ENCODE results near the gene NCK2.

Gene NCK2

DNA sequence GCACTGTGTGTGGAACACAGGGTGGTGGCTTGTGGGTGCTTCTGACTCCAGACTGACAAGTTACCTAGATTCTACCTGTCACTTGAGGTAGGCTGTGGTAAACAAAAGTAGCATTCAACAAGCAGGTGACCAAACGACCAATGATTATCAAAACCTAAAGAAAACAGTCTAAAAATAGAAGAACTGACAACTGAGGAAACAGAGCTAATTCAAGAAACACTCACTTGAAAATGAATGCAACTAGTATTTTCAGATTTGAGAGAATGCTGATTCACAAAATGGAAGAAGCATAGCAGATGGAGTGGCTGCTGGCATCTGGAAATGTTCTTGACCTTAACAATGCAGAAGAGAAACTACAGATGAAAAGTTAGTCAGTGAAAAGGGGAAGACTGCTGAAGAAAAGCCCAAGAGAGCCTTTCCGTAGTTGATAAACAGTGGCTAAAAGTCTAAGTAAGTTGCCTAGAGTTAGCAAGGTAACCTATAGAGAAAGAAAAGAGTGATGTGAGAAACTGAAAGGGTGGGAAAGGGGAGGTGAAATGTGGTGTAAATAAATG lies 170.4 kb downstream of the NCK2 start:
- TF ChIP-seq, protein P1, sequence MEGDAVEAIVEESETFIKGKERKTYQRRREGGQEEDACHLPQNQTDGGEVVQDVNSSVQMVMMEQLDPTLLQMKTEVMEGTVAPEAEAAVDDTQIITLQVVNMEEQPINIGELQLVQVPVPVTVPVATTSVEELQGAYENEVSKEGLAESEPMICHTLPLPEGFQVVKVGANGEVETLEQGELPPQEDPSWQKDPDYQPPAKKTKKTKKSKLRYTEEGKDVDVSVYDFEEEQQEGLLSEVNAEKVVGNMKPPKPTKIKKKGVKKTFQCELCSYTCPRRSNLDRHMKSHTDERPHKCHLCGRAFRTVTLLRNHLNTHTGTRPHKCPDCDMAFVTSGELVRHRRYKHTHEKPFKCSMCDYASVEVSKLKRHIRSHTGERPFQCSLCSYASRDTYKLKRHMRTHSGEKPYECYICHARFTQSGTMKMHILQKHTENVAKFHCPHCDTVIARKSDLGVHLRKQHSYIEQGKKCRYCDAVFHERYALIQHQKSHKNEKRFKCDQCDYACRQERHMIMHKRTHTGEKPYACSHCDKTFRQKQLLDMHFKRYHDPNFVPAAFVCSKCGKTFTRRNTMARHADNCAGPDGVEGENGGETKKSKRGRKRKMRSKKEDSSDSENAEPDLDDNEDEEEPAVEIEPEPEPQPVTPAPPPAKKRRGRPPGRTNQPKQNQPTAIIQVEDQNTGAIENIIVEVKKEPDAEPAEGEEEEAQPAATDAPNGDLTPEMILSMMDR (IDR thresholded peaks at IDR 0.05; ENCODE audit: low read depth, low read length): no peak
- Histone ChIP-seq H3K27me3 (no peaks in the 10 kb centered on the region), H3K36me3 (no peaks in the 10 kb centered on the region), H3K9me3 (no peaks in the 10 kb centered on the region), H3K4me3 (ENCODE audit: low read depth, low read length) (no peak overlapping the region), H3K4me1 (no peaks in the 10 kb centered on the region)
- no peak for DNase-seq

DNA sequence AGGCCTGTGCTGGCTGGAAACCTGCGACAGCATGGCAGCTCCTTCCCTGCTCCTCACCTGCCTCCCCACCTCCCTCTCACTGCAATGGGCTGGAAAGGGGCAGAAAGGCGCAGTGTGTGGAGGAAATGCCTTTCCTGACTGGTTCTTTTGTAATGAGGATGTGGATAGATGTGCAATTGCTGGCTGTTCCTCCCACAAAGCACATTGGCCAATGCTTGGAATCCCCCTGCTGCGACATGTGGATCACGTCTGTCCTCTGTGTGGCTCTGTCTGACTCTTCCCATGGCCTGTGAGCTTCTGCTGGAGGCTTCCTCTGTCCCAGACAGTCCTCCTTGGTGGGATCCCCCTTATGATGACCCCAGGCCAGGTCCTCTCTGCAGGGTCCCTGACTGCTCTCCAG lies 172.5 kb downstream of the NCK2 start:
- H3K4me1 ChIP-seq: no peaks in the 10 kb centered on the region
- no peaks in the 10 kb centered on the region for H3K9me3 ChIP-seq
- no peak overlapping the region for H3K4me3 ChIP-seq (ENCODE audit: low read depth, low read length)
- TF ChIP-seq, protein P1 (IDR thresholded peaks at IDR 0.05; ENCODE audit: low read depth, low read length): no peak
- H3K27me3 ChIP-seq: no peaks in the 10 kb centered on the region
- H3K36me3 ChIP-seq: no peaks in the 10 kb centered on the region
- no peak for DNase-seq

GRCh38 chr2:105917688-105918087 lies 173.0 kb downstream of the NCK2 start:
- TF ChIP-seq, protein P1 (IDR thresholded peaks at IDR 0.05; ENCODE audit: low read depth, low read length): no peak
- Histone ChIP-seq H3K4me1 (no peaks in the 10 kb centered on the region), H3K27me3 (no peaks in the 10 kb centered on the region)

DNA sequence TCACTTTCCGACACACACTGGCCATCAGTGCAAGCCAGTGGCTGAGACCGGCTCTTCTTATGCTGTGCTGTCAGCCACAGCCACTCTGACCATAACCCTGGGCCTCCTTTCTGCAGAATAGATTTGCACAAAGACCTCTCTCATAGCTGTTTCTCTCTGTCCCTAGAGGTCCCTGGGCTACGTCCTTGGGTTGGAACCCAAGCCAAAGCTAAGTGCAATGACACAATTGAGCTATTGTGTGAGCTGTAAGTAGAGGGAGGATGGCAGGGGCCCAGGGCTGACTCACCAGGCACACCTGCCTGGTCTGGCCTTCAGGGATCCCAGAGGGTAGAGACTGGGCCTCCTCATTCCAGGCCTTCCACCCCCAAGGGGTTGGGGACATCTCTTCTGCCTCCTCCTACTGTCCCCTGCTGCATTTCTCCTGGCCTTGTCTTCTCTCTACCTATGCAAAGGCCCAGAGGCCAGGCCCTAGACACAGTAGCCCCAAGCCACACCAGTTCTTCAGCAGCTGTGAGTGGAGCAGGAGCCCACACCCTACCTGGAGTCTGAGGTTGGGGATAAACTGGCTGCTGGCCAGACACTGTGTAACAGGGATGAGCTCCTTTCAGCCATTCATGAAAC lies 174.6 kb downstream of the NCK2 start:
- DNase-seq: no peak
- Histone ChIP-seq H3K9me3 (no peaks in the 10 kb centered on the region), H3K27me3 (no peaks in the 10 kb centered on the region), H3K4me3 (ENCODE audit: low read depth, low read length) (no peak overlapping the region), H3K36me3 (no peaks in the 10 kb centered on the region), H3K4me1 (no peaks in the 10 kb centered on the region)
- TF ChIP-seq, protein P1 (IDR thresholded peaks at IDR 0.05; ENCODE audit: low read depth, low read length): no peak

More at GRCh38 chr2:105917688-105918087, 173.0 kb downstream of the NCK2 start:
- DNase-seq: no peak
- H3K4me3 ChIP-seq (ENCODE audit: low read depth, low read length): no peak overlapping the region
- no peaks in the 10 kb centered on the region for H3K9me3 ChIP-seq
- H3K36me3 ChIP-seq: no peaks in the 10 kb centered on the region

DNA sequence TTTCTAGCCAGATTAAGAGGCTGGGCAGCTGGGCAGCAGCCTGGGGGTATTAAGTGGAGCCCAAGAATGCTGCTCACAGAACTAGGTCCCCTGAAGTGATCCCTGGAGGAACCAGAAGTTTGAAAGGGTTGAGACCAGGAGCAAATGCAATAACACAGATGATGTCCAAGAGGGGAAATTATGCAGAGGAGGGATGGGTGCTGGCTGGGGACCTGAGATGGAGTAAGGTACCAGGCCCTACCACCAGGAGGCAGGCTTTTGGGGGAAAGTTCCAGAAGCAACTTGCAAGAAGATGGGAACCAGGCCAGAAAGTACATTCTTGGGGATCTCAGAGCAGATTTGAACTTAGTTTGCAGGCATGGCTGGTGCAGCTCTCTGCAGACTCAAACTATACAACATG lies 175.1 kb downstream of the NCK2 start:
- H3K4me3 ChIP-seq (ENCODE audit: low read depth, low read length): no peak overlapping the region
- peak; percentile 13 for DNase-seq
- H3K36me3 ChIP-seq: no peaks in the 10 kb centered on the region
- no peaks in the 10 kb centered on the region for H3K9me3 ChIP-seq
- no peaks in the 10 kb centered on the region for H3K27me3 ChIP-seq
- TF ChIP-seq, protein P1 (IDR thresholded peaks at IDR 0.05; ENCODE audit: low read depth, low read length): peak; percentile 30; the same call in 1 of the 2 replicates
- H3K4me1 ChIP-seq: no peaks in the 10 kb centered on the region

DNA sequence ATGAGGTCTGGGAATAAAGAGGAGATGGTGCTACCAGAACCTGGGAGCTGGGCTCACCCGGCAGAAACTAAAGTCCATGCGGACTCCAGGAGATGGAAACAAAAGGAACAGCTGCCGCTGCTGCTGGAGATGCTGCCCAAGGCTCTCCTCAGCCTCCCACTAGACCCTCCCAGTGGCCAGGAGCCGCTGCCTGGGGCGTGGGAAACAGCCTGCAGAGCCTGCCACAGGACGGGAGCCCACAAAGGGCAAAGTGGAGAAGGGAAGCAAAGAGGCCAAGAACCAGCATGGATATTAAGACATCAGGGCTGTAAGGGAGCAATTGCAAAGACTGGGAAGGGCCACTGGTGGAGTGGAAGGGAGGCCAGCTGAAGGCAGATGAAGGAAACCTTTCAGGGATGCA lies 179.6 kb downstream of the NCK2 start:
- H3K9me3 ChIP-seq: no peaks in the 10 kb centered on the region
- no peak for DNase-seq
- TF ChIP-seq, protein P1 (IDR thresholded peaks at IDR 0.05; ENCODE audit: low read depth, low read length): no peak
- no peaks in the 10 kb centered on the region for H3K4me1 ChIP-seq
- H3K36me3 ChIP-seq: no peaks in the 10 kb centered on the region
- H3K27me3 ChIP-seq: no peaks in the 10 kb centered on the region
- no peak overlapping the region for H3K4me3 ChIP-seq (ENCODE audit: low read depth, low read length)

Data from BE2C (cell line).